ENCODE data around the gene ITPR1. TPM values are rescaled to one million over a fixed set of nuclear protein-coding genes. Genes with fewer than 3 reads are reported as not detected.

ITPR1 gene
- total RNA-seq, 1 donor from 2014 or later: 16.3 TPM

DNA sequence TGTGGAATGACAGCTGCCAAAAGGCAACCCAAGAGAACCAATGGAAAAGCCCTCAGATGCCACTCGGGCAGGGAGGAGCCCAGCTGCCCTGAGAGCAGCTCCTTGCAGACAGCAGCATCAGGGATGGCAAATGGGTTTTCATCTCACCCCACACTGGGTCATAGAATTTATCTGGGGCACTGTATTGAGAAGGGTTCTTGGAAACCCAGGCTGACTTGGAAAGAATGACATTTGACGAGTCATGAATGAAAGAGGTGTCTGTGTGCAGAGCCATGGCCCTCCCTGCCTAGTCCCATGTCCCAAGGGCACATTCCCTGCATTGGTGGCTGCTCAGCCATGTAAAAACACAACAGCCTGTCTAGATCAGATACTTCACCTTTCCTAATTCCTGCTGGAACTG is 328.2 kb downstream of the ITPR1 start:
- H3K36me3 ChIP-seq (ENCODE audit: control insufficient read depth, insufficient read depth, low read length): no peaks in the 10 kb centered on the region
- H3K4me3 ChIP-seq (ENCODE audit: low read depth, low read length): no peak overlapping the region
- FAIRE-seq: no peak
- TF ChIP-seq, protein P1, sequence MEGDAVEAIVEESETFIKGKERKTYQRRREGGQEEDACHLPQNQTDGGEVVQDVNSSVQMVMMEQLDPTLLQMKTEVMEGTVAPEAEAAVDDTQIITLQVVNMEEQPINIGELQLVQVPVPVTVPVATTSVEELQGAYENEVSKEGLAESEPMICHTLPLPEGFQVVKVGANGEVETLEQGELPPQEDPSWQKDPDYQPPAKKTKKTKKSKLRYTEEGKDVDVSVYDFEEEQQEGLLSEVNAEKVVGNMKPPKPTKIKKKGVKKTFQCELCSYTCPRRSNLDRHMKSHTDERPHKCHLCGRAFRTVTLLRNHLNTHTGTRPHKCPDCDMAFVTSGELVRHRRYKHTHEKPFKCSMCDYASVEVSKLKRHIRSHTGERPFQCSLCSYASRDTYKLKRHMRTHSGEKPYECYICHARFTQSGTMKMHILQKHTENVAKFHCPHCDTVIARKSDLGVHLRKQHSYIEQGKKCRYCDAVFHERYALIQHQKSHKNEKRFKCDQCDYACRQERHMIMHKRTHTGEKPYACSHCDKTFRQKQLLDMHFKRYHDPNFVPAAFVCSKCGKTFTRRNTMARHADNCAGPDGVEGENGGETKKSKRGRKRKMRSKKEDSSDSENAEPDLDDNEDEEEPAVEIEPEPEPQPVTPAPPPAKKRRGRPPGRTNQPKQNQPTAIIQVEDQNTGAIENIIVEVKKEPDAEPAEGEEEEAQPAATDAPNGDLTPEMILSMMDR (IDR thresholded peaks at IDR 0.05; ENCODE audit: insufficient read depth, low read length, severe bottlenecking): no peak
- no peaks in the 10 kb centered on the region for H3K27me3 ChIP-seq (ENCODE audit: control insufficient read depth, insufficient read depth, low read length)
- no peak for DNase-seq (ENCODE audit: low read depth)

DNA sequence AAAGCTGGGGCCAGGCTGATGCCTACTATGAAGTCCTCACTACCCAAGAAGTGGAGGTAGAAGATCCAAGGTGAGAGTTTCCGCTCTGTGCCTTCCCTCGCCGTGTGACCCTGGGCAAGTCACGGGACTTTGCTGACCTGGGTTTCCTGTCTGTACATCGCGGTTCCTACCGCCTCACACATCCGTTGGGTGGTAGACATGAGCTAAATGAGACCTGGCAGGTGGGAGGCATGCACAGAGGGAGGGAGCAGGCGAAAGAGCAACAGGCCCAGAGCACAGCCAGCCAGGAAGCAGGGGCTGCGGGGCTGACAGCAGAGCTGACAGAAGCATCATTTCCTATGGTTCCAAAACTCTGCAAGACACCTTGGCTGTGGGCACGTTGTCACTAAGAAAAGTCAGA is 328.8 kb downstream of the ITPR1 start:
- no peaks in the 10 kb centered on the region for H3K27me3 ChIP-seq (ENCODE audit: control insufficient read depth, insufficient read depth, low read length)
- H3K4me3 ChIP-seq (ENCODE audit: low read depth, low read length): no peak overlapping the region
- no peak for DNase-seq (ENCODE audit: low read depth)
- TF ChIP-seq, protein P1 (IDR thresholded peaks at IDR 0.05; ENCODE audit: insufficient read depth, low read length, severe bottlenecking): no peak
- FAIRE-seq: no peak
- H3K36me3 ChIP-seq (ENCODE audit: control insufficient read depth, insufficient read depth, low read length): no peaks in the 10 kb centered on the region

DNA sequence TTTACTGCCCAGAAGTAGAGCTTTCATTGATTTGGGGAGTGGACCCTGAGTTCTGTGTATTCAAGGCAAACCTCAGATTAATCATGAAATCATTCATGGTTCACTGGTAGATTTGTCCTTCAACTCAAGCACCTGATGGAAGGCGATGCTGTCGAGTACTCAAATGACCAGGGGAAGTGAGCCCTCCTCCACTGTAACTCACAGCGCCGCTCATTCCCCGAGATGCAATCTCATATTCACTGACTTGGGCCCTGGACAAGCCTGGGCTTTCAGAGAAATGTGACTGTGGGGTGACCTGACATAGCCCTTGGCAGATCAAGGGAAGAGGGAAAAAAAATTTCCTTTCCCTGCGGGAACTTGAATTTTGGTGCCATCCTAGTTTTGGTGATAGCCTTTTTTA is 329.4 kb downstream of the ITPR1 start:
- H3K27me3 ChIP-seq (ENCODE audit: control insufficient read depth, insufficient read depth, low read length): no peaks in the 10 kb centered on the region
- no peak overlapping the region for H3K4me3 ChIP-seq (ENCODE audit: low read depth, low read length)
- FAIRE-seq: no peak
- DNase-seq (ENCODE audit: low read depth): no peak
- TF ChIP-seq, protein P1 (IDR thresholded peaks at IDR 0.05; ENCODE audit: insufficient read depth, low read length, severe bottlenecking): no peak
- no peaks in the 10 kb centered on the region for H3K36me3 ChIP-seq (ENCODE audit: control insufficient read depth, insufficient read depth, low read length)

DNA sequence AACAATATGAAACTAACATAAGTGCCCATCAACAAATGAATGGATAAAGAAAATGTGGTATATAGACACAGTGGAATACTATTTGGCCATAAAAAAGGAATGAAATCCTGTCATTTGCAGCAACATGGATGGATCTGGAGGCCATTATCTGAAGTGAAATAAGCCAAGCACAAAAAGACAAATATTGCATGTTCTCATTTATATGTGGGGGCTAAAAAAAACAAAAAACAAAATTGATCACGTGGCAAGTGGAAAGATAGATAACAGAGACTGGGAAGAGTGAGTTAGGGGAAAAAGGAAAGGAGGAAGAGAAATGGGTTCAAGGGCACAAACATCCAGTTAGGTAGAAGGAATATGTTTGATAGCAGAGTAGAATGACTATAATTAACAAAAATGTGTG is 330.2 kb downstream of the ITPR1 start:
- no peak for FAIRE-seq
- H3K27me3 ChIP-seq (ENCODE audit: control insufficient read depth, insufficient read depth, low read length): no peaks in the 10 kb centered on the region
- TF ChIP-seq, protein P1 (IDR thresholded peaks at IDR 0.05; ENCODE audit: insufficient read depth, low read length, severe bottlenecking): no peak
- no peak overlapping the region for H3K4me3 ChIP-seq (ENCODE audit: low read depth, low read length)
- DNase-seq (ENCODE audit: low read depth): no peak
- H3K36me3 ChIP-seq (ENCODE audit: control insufficient read depth, insufficient read depth, low read length): no peaks in the 10 kb centered on the region

DNA sequence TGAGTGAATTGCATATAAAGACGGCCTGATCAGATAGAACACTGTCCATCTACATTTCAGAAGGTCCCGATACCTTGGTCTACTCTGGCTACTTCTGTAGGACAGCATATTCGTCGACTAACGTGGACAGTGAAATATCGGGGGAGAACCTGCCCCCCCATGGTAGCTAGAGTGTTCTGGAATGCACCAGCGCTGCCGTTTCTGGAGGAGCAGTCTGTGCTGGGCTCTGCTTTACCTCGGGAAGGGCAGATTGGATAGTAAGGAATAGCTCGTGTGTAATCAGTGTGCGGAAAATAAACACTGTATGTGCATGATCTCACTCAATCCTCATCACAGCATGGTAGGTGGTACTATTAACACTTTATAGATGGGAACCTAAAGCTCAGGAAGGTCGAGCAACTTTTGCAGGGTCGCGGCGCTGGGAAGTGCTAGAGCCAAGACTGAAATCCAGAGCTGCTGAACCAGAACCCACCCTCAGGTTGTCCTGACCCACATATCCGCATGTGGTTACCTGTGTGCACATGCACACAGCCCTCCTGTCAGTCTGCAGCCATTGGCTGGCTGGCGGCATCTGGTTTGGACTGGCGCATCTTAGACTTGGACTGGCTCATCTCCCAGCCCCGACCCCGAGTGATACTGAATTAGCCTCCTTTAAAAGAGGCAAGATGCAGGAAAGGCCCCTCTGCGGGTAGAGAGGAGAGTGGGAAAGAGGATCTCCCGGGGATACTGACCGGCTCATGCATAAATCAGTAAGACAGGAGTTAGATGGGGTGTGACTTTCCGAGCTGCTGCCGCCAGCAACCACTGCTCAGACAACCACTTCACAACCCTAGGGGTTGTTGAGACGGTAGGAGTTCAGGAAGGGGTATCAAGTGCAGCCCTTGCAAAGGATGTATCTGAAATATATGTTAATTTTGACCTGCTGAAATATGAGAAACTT is 331.1 kb downstream of the ITPR1 start:
- Histone ChIP-seq H3K27me3 (ENCODE audit: control insufficient read depth, insufficient read depth, low read length) (no peaks in the 10 kb centered on the region), H3K36me3 (ENCODE audit: control insufficient read depth, insufficient read depth, low read length) (no peaks in the 10 kb centered on the region), H3K4me3 (ENCODE audit: low read depth, low read length) (no peak overlapping the region)
- TF ChIP-seq, protein P1 (IDR thresholded peaks at IDR 0.05; ENCODE audit: insufficient read depth, low read length, severe bottlenecking): no peak
- FAIRE-seq (no peak), DNase-seq (ENCODE audit: low read depth) (no peak)

Data from bronchial epithelial cell (primary cell).